ENCODE data around the gene ITPA.

ITPA gene

GRCh38 chr20:3209257-3209945 is at the start of gene ITPA:
Gene ITPA (plus strand): TSS chr20:3209498. CDS start chr20:3209552, 54 bp downstream.
- FAIRE-seq, result peak; percentile 89
- peak; percentile 74 for DNase-seq (ENCODE audit: insufficient read length, low spot score)

DNA sequence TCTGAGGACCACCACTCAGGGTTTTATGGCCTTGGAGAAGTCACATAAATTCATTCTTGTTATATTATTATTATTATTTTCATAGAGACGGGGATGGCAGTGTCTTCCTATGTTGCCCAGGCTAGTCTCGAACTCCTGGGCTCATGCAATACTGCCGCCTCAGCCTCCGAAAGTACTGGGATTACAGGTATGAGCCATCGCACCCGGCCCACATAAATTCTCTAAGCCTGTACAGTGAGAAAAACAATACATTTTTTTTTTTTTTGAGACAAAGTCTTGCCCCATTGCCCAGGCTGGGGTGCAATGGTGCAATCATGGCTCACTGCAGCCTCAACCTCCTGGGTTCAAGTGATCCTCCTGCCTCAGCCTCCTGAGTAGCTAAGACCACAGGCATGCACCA is 48.9 kb upstream of the ITPA start:
- FAIRE-seq (no peak), DNase-seq (ENCODE audit: insufficient read length, low spot score) (no peak)

- peak; percentile 33 for FAIRE-seq
Measured at GRCh38 chr20:3161316-3162079, 47.8 kb upstream of the ITPA start.

GRCh38 chr20:3162080-3162611 is 47.2 kb upstream of the ITPA start:
- DNase-seq (ENCODE audit: insufficient read length, low spot score) (peak; percentile 17), FAIRE-seq (no peak)

More at GRCh38 chr20:3161316-3162079, 47.8 kb upstream of the ITPA start:
- peak; percentile 10 for DNase-seq (ENCODE audit: insufficient read length, low spot score)

- DNase-seq (ENCODE audit: insufficient read length, low spot score) (peak; percentile 7), FAIRE-seq (no peak)
Measured at GRCh38 chr20:3163099-3164042, 45.9 kb upstream of the ITPA start.

DNA sequence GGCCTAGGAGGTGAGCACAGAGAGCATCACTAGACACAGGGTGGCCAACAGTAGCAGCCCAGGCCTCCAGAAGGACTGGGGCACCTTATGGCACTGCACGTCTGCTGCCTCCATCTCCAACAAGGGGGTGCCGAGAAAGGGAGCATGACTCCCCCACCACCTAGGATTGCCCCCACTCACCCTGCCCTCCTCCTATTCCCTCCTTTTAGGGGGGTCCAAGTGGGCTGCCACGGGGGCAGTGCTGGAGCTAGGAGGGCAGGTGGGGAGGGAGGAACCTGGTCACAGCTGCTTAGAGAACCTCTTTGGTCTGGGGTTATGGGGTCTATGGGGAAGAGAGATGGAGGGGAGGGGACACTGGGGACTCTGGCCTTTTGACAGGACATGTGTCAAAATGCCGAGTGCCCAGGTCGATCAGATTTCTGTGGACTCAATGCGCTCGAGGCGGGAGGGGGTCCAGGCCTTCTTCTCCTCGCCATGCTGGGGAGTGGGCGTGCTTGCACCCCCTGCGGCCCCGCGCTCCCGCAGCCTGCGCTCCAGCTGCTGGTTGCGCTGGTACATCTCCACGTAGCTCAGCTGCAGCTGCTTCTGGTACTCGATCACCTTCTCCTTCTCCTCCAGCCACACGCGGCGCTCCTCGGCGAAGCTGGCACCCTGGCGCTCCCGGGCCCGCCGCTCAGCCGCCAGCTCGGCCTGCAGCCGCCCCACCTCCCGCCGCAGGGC is 45.1 kb upstream of the ITPA start:
- DNase-seq (ENCODE audit: insufficient read length, low spot score), result no peak

GRCh38 chr20:3164763-3165410 is 44.4 kb upstream of the ITPA start:
- FAIRE-seq (no peak), DNase-seq (ENCODE audit: insufficient read length, low spot score) (no peak)

More for the DNA sequence above, 45.1 kb upstream of the ITPA start:
- no peak for FAIRE-seq

DNA sequence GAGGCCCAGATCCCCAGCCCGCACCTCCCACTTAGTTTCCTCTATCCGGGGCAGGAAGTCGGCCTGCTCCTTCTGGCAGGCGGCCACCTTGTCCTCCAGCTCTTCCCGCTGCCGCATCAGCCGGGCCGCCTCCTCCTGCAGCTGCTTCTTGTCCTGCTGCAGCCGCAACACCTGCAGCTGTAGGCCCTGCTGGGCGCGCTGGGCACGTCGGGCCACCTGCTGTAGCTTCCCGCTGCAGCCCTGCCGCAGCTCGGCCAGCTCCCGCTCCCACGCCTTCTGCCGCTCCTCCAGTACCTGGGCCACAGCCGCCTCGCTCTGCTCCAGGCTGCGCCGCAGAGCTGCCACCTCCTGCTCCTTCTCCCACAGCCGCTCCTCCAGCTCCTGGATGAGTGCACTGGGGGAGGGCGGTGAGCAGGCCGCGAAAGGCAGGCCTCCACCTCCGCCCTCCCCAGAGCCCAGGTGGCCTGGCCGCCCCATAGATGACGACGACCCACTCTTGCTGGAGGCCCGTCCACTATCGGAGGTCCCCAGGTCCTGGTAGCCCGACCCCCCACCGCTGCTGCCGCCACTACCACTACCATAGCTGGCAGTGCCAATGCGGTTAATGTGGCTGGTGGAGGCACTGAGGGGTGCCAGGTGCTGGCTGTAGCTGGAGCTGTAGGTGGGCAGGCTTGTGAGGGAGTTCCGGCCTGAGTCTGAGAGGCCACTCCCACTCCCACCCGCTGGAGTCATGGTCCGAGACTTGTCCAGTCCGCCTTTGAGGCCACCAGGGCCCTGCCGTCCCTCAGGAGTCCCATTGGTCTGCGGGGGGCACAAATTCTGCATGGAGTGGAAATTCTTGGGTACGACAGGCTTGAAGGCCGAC is 43.6 kb upstream of the ITPA start:
- DNase-seq (ENCODE audit: insufficient read length, low spot score) (no peak), FAIRE-seq (no peak)

GRCh38 chr20:3166338-3166912 is 42.9 kb upstream of the ITPA start:
- no peak for DNase-seq (ENCODE audit: insufficient read length, low spot score)
- FAIRE-seq, result no peak

DNA sequence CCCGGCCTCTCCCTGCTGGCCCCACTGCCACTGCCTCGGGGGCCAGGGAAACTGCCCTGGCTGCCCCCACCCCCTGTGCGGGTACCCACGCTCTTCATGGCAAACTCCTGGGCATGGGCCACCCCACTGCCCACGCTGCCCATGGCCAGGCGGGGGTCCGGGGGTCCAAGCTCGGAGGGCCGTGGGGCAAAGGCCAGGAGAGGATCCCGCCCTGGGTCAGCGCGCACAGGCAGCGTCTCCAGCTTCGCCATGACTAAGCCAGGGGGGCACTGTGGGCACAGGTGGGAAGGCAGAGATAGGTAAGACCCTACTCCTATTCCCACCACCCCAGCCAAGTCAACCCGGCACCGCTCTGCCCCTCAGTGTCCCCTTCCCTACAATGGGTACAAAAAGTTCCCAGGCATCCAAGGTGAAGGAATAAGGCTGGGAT is 42.4 kb upstream of the ITPA start:
- DNase-seq (ENCODE audit: insufficient read length, low spot score), result no peak
- FAIRE-seq, result no peak

GRCh38 chr20:3167738-3168078 is 41.6 kb upstream of the ITPA start:
- DNase-seq (ENCODE audit: insufficient read length, low spot score) (no peak), FAIRE-seq (no peak)

GRCh38 chr20:3168079-3168828 is 41.0 kb upstream of the ITPA start:
- no peak for DNase-seq (ENCODE audit: insufficient read length, low spot score)
- no peak for FAIRE-seq

GRCh38 chr20:3168829-3169590 is 40.3 kb upstream of the ITPA start:
- FAIRE-seq (no peak), DNase-seq (ENCODE audit: insufficient read length, low spot score) (no peak)

GRCh38 chr20:3171391-3172125 is 37.7 kb upstream of the ITPA start:
- no peak for FAIRE-seq
- DNase-seq (ENCODE audit: insufficient read length, low spot score), result no peak

DNA sequence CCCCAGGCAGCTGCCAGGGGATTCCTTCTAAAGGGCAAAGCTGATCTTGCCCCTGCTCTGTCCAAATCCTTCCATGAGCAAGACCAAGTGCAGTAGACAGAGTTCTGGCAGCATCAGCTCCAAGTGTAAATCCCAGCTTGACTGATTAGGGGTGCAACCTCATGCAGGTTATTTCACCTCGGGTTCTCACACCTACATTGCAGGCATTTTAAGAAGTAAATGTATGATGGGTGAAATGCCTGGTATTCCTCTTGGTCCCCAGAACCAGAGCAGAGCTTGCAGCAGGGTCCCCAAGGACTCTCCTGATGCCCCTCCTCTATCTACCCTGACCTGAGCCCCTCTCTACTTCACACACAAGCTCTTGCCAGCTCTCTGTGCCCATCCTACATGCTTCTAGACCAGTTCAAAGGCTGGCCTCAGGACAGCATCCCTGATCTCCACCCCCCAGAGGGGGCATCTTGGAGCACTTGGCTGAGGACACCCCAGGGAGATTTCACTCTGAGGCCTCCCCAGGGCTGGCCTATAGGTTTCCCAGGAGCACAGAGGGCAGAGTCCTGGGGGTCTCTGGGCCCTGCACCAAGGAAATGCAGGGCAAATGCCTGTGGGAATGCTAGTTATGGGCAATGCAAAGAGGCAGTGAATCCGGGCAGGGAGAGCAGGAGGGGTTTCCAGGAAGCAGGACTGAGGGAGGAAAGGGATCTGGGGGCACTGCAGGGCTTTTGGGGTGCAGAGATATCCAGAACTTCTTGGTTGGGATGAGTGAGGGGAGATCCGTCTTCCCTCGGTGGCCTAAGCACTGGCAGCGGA is 37.0 kb upstream of the ITPA start:
- DNase-seq (ENCODE audit: insufficient read length, low spot score) (no peak), FAIRE-seq (no peak)
